NCI-H1105 (cell line): ENCODE results near the gene VPS37C.
"Not testable (repeated sequence)": the region's sequence is repeated elsewhere in the genome, so short reads cannot be mapped to it uniquely, and the experiment has no call there.

Experiments used
- DNase-seq: peaks from one replicate; lab custom pipeline; 2025; lab: John Stamatoyannopoulos, UW

Gene VPS37C

GRCh38 chr11:61161190-61162091 is at the start of gene VPS37C:
Gene VPS37C (minus strand): TSS chr11:61161426. CDS start chr11:61138829, 22,597 bp downstream.
- peak; percentile 93 for DNase-seq

- DNase-seq, result not testable (repeated sequence)
Measured at GRCh38 chr11:61210629-61211028, 49.4 kb upstream of the VPS37C start.

- not testable (repeated sequence) for DNase-seq
Measured at GRCh38 chr11:61207636-61208310, 46.5 kb upstream of the VPS37C start.

GRCh38 chr11:61204502-61205059 is 43.4 kb upstream of the VPS37C start:
- not testable (repeated sequence) for DNase-seq

- DNase-seq, result not testable (repeated sequence)
Measured at GRCh38 chr11:61203873-61204272, 42.6 kb upstream of the VPS37C start.

- not testable (repeated sequence) for DNase-seq
Measured at GRCh38 chr11:61202950-61203746, 41.9 kb upstream of the VPS37C start, which contains the start of gene PGA3. Gene PGA3 (plus strand): TSS chr11:61203515. CDS start chr11:61203565, 50 bp downstream.

GRCh38 chr11:61201476-61201875 is 40.2 kb upstream of the VPS37C start:
- no peak for DNase-seq

GRCh38 chr11:61198948-61199523 is 37.8 kb upstream of the VPS37C start:
- no peak for DNase-seq

- peak; percentile 10 for DNase-seq
Measured at GRCh38 chr11:61198361-61198760, 37.1 kb upstream of the VPS37C start.

- no peak for DNase-seq
Measured at GRCh38 chr11:61195719-61196118, 34.5 kb upstream of the VPS37C start.

GRCh38 chr11:61194981-61195695 is 33.9 kb upstream of the VPS37C start:
- DNase-seq, result no peak

- DNase-seq, result no peak
Measured at GRCh38 chr11:61194169-61194671, 33.0 kb upstream of the VPS37C start.

- DNase-seq, result peak; percentile 86
Measured at GRCh38 chr11:61193596-61193995, 32.4 kb upstream of the VPS37C start.

- no peak for DNase-seq
Measured at GRCh38 chr11:61189933-61190332, 28.7 kb upstream of the VPS37C start.

- peak; percentile 76 for DNase-seq
Measured at GRCh38 chr11:61187505-61188130, 26.4 kb upstream of the VPS37C start.

GRCh38 chr11:61186504-61186903 is 25.3 kb upstream of the VPS37C start:
- no peak for DNase-seq

- no peak for DNase-seq
Measured at GRCh38 chr11:61183645-61184044, 22.4 kb upstream of the VPS37C start.

GRCh38 chr11:61181489-61181888 is 20.3 kb upstream of the VPS37C start:
- DNase-seq, result no peak

- DNase-seq, result not testable (repeated sequence)
Measured at GRCh38 chr11:61180205-61180604, 19.0 kb upstream of the VPS37C start.

GRCh38 chr11:61176446-61176845 is 15.2 kb upstream of the VPS37C start:
- DNase-seq, result no peak
